Sigmoid colon (tissue), 3 donors: Measurements from ENCODE around the gene EGLN1.

Source experiments
- POLR2A ChIP-seq, 2 donors: fragments of 450-650 bp; IDR thresholded peaks; one replicate each; pipeline ENCODE4 v1.6.1; 2016; ENCODE audit warnings: antibody characterized with exemption in 2 of 2, mild to moderate bottlenecking in 2 of 2, moderate library complexity in 2 of 2
- TF ChIP-seq, protein P1 (sequence below), 4 experiments: fragments of 450-650 bp in 3 of 4; fragments of 200-600 bp in 1 of 4; IDR thresholded peaks; one replicate each; pipeline ENCODE4 v1.5.1; 2016 to 2019; ENCODE audit warnings: antibody characterized with exemption in 4 of 4, mild to moderate bottlenecking in 3 of 4, moderate library complexity in 2 of 4

DNA sequence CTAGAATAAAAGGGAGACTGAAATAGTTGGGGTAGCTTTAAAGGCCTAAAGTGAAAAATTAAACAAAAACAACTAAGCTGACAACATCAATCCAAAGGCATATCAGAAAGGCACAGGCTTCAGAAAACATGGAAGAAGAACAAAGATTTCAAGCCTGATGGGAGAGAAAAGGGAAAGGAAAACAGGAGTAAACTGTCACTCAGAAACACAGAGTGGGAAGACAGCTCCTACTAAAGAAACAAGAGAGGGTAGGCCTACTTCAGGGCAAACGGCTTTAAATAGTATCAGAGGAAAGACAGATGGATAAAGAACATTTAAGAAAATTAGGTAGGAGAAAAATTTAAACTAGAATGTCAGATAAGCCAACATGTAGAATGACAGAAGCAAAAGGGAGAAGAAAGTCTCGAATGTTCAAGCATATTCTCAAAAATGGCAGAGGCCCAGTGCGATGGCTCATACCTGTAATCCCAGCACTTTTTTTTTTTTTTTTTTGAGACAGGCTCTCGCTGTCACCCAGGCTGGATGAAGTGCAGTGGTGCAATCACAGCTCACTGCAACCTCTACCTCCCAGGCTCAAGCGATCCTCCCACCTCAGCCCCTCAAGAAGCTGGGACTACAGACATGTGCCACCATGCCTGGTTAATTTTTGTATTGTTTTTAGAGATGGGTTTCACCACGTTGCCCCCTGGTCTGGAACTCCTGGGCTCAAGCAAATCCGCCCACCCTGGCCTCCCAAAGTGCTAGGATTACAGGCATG, 7.6 kb downstream of the EGLN1 start:
- TF ChIP-seq, protein P1, sequence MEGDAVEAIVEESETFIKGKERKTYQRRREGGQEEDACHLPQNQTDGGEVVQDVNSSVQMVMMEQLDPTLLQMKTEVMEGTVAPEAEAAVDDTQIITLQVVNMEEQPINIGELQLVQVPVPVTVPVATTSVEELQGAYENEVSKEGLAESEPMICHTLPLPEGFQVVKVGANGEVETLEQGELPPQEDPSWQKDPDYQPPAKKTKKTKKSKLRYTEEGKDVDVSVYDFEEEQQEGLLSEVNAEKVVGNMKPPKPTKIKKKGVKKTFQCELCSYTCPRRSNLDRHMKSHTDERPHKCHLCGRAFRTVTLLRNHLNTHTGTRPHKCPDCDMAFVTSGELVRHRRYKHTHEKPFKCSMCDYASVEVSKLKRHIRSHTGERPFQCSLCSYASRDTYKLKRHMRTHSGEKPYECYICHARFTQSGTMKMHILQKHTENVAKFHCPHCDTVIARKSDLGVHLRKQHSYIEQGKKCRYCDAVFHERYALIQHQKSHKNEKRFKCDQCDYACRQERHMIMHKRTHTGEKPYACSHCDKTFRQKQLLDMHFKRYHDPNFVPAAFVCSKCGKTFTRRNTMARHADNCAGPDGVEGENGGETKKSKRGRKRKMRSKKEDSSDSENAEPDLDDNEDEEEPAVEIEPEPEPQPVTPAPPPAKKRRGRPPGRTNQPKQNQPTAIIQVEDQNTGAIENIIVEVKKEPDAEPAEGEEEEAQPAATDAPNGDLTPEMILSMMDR (IDR thresholded peaks at IDR 0.05), result no peak
- no peak for TF ChIP-seq POLR2A (IDR thresholded peaks at IDR 0.05)
